Measurements from ENCODE around the gene LYZ. TPM values are rescaled to one million over a fixed set of nuclear protein-coding genes. Genes with fewer than 3 reads are reported as not detected.

The LYZ gene
- polyA plus RNA-seq, 2 of the 4 experiments (the other 2 are of a cell fraction): 0.12 TPM; not detected in 1

GRCh38 chr12:69392179-69392928 is 44.2 kb downstream of the LYZ start:
- ChIA-PET CTCF (interaction anchor here (9.4 kb wide), 1 partner anchor 179 kb away, joined by 78 read pairs; no protein-coding TSS in a partner anchor), POLR2A (no interaction called here)
- H3K4me2 ChIP-seq: no peak overlapping the region
- H3K9me3 ChIP-seq: peaks cover 11% of the 10 kb centered on the region; the same call in 1 of the 3 replicates
- H3K4me1 ChIP-seq: peaks cover 20% of the 10 kb centered on the region
- H3K27ac ChIP-seq: no peak overlapping the region
- ATAC-seq (no peak), DNase-seq (ENCODE audit: low read depth in 1 of 2, low spot score in 1 of 2) (no peak), FAIRE-seq (peak; percentile 91)
- 96% methylated on average over 1 of the region's 1 CpG for WGBS (ENCODE audit: missing lambda C conversion rate)
- TF ChIP-seq NPAS2 (CRISPR knock-in tag; IDR thresholded peaks at IDR 0.05; ENCODE audit: borderline replicate concordance) (no peak), MAFK (IDR thresholded peaks at IDR 0.05; ENCODE audit: partially characterized antibody) (no peak), FOXS1 (CRISPR knock-in tag; IDR thresholded peaks at IDR 0.05) (no peak), ZC3H11A (IDR thresholded peaks at IDR 0.05) (no peak)
- TF ChIP-seq, protein P1, sequence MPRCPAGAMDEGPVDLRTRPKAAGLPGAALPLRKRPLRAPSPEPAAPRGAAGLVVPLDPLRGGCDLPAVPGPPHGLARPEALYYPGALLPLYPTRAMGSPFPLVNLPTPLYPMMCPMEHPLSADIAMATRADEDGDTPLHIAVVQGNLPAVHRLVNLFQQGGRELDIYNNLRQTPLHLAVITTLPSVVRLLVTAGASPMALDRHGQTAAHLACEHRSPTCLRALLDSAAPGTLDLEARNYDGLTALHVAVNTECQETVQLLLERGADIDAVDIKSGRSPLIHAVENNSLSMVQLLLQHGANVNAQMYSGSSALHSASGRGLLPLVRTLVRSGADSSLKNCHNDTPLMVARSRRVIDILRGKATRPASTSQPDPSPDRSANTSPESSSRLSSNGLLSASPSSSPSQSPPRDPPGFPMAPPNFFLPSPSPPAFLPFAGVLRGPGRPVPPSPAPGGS (IDR thresholded peaks at IDR 0.05): no peak
- TF ChIP-seq, protein P2, sequence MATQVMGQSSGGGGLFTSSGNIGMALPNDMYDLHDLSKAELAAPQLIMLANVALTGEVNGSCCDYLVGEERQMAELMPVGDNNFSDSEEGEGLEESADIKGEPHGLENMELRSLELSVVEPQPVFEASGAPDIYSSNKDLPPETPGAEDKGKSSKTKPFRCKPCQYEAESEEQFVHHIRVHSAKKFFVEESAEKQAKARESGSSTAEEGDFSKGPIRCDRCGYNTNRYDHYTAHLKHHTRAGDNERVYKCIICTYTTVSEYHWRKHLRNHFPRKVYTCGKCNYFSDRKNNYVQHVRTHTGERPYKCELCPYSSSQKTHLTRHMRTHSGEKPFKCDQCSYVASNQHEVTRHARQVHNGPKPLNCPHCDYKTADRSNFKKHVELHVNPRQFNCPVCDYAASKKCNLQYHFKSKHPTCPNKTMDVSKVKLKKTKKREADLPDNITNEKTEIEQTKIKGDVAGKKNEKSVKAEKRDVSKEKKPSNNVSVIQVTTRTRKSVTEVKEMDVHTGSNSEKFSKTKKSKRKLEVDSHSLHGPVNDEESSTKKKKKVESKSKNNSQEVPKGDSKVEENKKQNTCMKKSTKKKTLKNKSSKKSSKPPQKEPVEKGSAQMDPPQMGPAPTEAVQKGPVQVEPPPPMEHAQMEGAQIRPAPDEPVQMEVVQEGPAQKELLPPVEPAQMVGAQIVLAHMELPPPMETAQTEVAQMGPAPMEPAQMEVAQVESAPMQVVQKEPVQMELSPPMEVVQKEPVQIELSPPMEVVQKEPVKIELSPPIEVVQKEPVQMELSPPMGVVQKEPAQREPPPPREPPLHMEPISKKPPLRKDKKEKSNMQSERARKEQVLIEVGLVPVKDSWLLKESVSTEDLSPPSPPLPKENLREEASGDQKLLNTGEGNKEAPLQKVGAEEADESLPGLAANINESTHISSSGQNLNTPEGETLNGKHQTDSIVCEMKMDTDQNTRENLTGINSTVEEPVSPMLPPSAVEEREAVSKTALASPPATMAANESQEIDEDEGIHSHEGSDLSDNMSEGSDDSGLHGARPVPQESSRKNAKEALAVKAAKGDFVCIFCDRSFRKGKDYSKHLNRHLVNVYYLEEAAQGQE (IDR thresholded peaks at IDR 0.05): no peak
- no peak overlapping the region for H3K4me3 ChIP-seq

DNA sequence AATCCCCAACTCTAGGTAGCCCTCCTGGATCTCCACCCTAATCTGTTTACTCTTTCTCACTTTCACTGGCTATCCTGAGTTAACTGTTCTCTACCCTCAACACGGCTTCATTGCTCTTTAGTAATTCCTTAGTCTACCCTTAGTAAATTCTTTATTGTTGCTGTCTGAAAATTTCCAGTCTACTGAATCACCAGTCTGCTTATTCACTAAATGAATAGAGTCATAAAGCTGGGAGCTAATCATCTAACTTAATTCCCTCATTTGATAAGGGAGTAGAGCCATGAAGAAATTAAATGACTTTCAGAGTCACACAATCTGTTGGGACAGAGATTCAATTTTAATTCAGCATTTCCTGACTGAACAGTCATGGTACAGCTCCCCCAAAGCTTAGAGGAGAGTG is 47.9 kb downstream of the LYZ start:
- CTCF ChIA-PET: interaction anchor here (0.6 kb wide), 1 partner anchor 49 kb away, joined by 3 read pairs; no protein-coding TSS in a partner anchor
- POLR2A ChIA-PET: no interaction called here
- H3K4me3 ChIP-seq: no peak overlapping the region
- WGBS (ENCODE audit: missing lambda C conversion rate): 62% methylated on average over 1 of the region's 1 CpG
- DNase-seq (ENCODE audit: low read depth in 1 of 2, low spot score in 1 of 2) (no peak), ATAC-seq (no peak), FAIRE-seq (peak; percentile 23)
- H3K27ac ChIP-seq: no peak overlapping the region
- H3K4me1 ChIP-seq: peaks cover 9% of the 10 kb centered on the region; the same call in 1 of the 3 replicates
- H3K4me2 ChIP-seq: no peak overlapping the region
- H3K9me3 ChIP-seq: peaks cover 11% of the 10 kb centered on the region; the same call in 1 of the 3 replicates
- no peak for TF ChIP-seq KDM1A (IDR thresholded peaks at IDR 0.05; ENCODE audit: low read depth)
- TF ChIP-seq HOXB13 (CRISPR knock-in tag; IDR thresholded peaks at IDR 0.05; ENCODE audit: low read depth): no peak
- no peak for TF ChIP-seq MYC (IDR thresholded peaks at IDR 0.05; ENCODE audit: borderline replicate concordance, low read length)
- no peak for TF ChIP-seq POLR2A (IDR thresholded peaks at IDR 0.05; ENCODE audit: low read length)
- no peak for TF ChIP-seq MAZ (IDR thresholded peaks at IDR 0.05; ENCODE audit: borderline replicate concordance, low read depth, low read length)
- no peak for TF ChIP-seq MAX (IDR thresholded peaks at IDR 0.05)
- TF ChIP-seq, protein P1 (IDR thresholded peaks at IDR 0.05): no peak
- TF ChIP-seq RFX5 (IDR thresholded peaks at IDR 0.05): no peak
- no peak for TF ChIP-seq CBX2 (IDR thresholded peaks at IDR 0.05; ENCODE audit: borderline replicate concordance, low read depth)
- TF ChIP-seq EHF (CRISPR knock-in tag; IDR thresholded peaks at IDR 0.05): no peak
- no peak for TF ChIP-seq SMC3 (IDR thresholded peaks at IDR 0.05)
- TF ChIP-seq, protein P3, sequence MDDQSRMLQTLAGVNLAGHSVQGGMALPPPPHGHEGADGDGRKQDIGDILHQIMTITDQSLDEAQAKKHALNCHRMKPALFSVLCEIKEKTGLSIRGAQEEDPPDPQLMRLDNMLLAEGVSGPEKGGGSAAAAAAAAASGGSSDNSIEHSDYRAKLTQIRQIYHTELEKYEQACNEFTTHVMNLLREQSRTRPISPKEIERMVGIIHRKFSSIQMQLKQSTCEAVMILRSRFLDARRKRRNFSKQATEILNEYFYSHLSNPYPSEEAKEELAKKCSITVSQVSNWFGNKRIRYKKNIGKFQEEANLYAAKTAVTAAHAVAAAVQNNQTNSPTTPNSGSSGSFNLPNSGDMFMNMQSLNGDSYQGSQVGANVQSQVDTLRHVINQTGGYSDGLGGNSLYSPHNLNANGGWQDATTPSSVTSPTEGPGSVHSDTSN (IDR thresholded peaks at IDR 0.05): no peak
- no peak for TF ChIP-seq ZNF302 (CRISPR knock-in tag; IDR thresholded peaks at IDR 0.05)
- TF ChIP-seq ZSCAN20 (CRISPR knock-in tag; IDR thresholded peaks at IDR 0.05): no peak

Data from A549 (cell line).